AG04450 (cell line): ENCODE data around the gene OGFOD2. TPM values are rescaled to one million over a fixed set of nuclear protein-coding genes. Genes with fewer than 3 reads are reported as not detected.

Experiments used
- CTCF ChIA-PET: fragments of 300-600, 350-600 bp; formaldehyde crosslinking; extraction: SDS; loops from one replicate; lab custom pipeline; 2022; ENCODE audit warnings: antibody characterized with exemption, inconsistent platforms; lab: Charles Lee
- POLR2A ChIA-PET: fragments of 350-600 bp; formaldehyde crosslinking; extraction: SDS; loops from one replicate; lab custom pipeline; 2021; ENCODE audit warnings: antibody characterized with exemption, inconsistent platforms; lab: Yijun Ruan, JAX
- DNase-seq: peaks from one replicate; pipeline ENCODE4 v3.0.0-alpha.2; 2011; ENCODE audit warnings: low read depth, low spot score
- H3K27ac ChIP-seq: one replicate; pipeline ENCODE4 v1.5.1; 2012; ENCODE audit warnings: low read depth, low read length, control low read depth
- H3K27me3 ChIP-seq: one replicate; pipeline ENCODE4 v1.6.0; 2012; ENCODE audit warnings: low read length; ENCODE audit not compliant: control insufficient read depth, insufficient read depth
- H3K4me3 ChIP-seq: 2 replicates; pipeline ENCODE4 v1.5.1; 2011; ENCODE audit warnings: mild to moderate bottlenecking, low read depth, low read length, control low read depth
- H3K9me3 ChIP-seq: 2 replicates; pipeline ENCODE4 v1.5.1; 2012; ENCODE audit warnings: low read length; ENCODE audit not compliant: control insufficient read depth, insufficient read depth
- polyA plus RNA-seq: library from polyadenylated mRNA; depleted of rRNA; stranded (reverse); fragments of >200 nt; gene quantifications from 2 replicates; pipeline ENCODE4 v1.2.3, GENCODE V29; 2011
- TF ChIP-seq, protein P1 (sequence below): IDR thresholded peaks from 2 replicates; pipeline ENCODE4 v1.5.1; 2011; ENCODE audit warnings: low read depth, low read length, control low read depth, inconsistent platforms

OGFOD2 gene
- polyA plus RNA-seq, 1 experiment, result 6.1 TPM

DNA sequence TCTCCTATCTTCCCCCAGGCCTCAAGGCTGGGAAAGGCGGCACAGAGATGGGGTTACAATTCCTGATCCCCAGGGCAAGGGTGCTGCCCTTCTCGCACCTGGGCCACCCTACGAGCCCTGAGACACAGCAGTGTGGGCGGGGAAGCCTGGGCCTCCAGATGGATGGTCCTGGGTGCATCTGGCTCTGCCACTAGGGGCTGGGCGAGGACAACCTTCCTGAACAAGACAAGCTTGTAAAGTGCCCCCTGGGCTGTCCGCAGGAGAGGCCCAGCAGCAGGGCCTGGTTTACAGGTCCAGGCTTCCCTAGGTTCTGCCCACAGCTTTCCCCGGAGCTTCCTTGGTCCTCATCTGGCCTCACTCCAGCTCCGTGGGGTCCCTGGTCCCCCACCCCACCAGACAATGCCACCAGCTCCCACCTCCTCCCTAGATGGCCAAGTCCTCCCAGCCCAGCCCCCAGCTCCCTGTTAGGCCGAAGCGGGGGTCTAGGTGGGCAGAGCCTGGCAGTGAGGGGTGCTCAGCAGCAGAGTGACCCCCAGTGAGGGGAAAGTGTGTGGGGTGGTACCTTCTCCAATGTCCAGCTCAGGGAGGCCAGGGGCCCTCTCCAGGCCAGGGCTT is 14.3 kb downstream of the OGFOD2 start:
- CTCF ChIA-PET, result interaction anchor here (0.5 to 0.8 kb wide), 3 partner anchors 43 to 264 kb away, joined by 3 to 7 read pairs (median 4); no protein-coding TSS in a partner anchor
- no peak for DNase-seq
- TF ChIP-seq, protein P1, sequence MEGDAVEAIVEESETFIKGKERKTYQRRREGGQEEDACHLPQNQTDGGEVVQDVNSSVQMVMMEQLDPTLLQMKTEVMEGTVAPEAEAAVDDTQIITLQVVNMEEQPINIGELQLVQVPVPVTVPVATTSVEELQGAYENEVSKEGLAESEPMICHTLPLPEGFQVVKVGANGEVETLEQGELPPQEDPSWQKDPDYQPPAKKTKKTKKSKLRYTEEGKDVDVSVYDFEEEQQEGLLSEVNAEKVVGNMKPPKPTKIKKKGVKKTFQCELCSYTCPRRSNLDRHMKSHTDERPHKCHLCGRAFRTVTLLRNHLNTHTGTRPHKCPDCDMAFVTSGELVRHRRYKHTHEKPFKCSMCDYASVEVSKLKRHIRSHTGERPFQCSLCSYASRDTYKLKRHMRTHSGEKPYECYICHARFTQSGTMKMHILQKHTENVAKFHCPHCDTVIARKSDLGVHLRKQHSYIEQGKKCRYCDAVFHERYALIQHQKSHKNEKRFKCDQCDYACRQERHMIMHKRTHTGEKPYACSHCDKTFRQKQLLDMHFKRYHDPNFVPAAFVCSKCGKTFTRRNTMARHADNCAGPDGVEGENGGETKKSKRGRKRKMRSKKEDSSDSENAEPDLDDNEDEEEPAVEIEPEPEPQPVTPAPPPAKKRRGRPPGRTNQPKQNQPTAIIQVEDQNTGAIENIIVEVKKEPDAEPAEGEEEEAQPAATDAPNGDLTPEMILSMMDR, result no peak
- no peaks in the 10 kb centered on the region for H3K27me3 ChIP-seq
- POLR2A ChIA-PET, result interaction anchor here (1.9 kb wide), 1 partner anchor 244 kb away, joined by 8 read pairs; the partner anchor contains the start of genes MPHOSPH9 and MTRFR
- H3K27ac ChIP-seq, result no peak overlapping the region
- H3K9me3 ChIP-seq, result no peaks in the 10 kb centered on the region; the same call in 1 of the 2 replicates
- H3K4me3 ChIP-seq, result no peak overlapping the region

DNA sequence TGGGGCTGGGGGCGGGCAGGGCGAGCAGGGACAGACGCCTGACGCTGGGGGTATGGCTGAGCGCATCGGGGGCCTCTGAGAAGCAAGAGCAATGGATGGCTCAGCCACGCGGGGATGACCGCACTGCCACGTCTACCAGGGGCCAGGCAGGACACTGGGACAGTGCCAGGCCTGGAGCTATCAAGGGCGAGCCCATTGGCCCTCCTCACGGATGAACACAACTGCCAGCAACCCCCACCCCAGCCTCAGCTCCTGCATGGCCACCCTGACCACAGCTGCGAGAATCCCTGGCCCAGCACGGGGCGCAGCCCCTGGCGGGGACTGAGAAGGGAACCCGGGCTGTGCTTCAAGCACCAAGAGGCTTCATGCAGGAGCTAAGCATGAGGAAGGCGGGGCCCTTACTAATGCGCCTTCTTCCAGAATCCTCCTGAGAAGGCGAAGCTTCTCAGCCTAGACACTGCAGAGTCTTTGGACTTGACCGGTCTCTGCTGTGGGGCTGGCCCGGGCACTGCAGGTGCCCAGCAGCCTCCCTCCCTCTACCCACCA is 14.9 kb downstream of the OGFOD2 start:
- DNase-seq, result no peak
- H3K27me3 ChIP-seq, result no peaks in the 10 kb centered on the region
- H3K9me3 ChIP-seq, result no peaks in the 10 kb centered on the region; the same call in 1 of the 2 replicates
- no peak overlapping the region for H3K27ac ChIP-seq
- TF ChIP-seq, protein P1, result no peak
- CTCF ChIA-PET, result interaction anchor here (0.5 to 1.0 kb wide), 3 partner anchors 43 to 263 kb away, joined by 3 to 7 read pairs (median 3); no protein-coding TSS in a partner anchor
- POLR2A ChIA-PET, result interaction anchor here (1.9 kb wide), 1 partner anchor 243 kb away, joined by 8 read pairs; the partner anchor contains the start of genes MPHOSPH9 and MTRFR
- no peak overlapping the region for H3K4me3 ChIP-seq

DNA sequence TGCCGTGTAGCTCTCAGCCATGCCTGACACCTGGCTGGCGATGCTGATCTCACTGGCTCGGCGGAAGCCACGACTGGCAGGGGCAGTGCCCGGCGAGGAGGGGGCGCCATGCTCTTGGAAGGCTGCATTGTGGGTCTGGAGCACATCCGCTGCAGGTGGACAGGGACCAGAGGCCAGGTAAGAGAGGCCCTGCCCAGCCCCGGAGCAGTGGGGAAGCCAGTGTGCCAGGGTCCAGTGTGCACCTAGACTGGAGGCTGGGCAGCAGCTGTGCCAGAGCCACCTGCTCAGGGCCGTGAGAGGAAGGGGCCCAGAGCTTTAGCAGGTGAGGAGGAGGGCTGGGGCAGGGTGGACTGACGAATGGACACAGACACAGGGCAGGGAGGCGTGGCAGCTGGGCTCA is 15.5 kb downstream of the OGFOD2 start:
- ChIA-PET CTCF (interaction anchor here (0.5 to 1.0 kb wide), 2 partner anchors 137 to 197 kb away, joined by 3 to 4 read pairs; no protein-coding TSS in a partner anchor), POLR2A (interaction anchor here (1.9 kb wide), 1 partner anchor 242 kb away, joined by 8 read pairs; the partner anchor contains the start of genes MPHOSPH9 and MTRFR)
- Histone ChIP-seq H3K9me3 (no peaks in the 10 kb centered on the region; the same call in 1 of the 2 replicates), H3K27ac (no peak overlapping the region), H3K4me3 (no peak overlapping the region), H3K27me3 (no peaks in the 10 kb centered on the region)
- no peak for DNase-seq
- TF ChIP-seq, protein P1, result no peak

DNA sequence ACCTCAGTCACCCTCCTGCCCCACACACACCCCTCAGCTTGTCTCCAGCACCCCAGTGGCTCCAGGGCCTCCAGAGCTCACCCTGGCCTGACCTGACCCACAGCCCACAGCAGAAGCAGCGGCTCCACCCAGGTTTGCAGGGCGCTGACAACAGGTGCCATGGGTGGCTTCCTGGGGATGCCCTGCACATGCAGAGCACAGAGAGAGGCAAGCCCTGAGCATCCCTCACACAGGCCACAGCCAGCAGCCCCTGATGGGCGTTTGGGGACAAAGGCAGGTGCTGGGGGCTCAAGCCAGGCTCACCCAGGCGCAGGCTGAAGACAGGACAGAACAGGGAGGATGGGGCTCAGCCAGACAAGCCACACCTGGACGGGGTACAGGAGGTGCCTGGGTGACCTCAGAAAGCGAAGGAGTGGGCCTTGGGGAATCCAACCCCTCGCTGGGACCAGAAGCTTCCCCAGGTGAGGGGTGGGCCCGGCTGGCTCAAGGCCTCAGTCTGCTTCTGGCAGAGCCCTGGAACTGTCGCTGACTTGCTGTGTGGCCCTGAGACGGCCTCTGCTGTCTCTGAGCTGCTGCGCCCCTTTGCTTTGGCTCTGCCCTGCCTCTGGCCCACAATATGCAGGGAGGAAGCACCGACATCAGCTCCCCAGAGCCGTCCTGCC is 16.0 kb downstream of the OGFOD2 start:
- Histone ChIP-seq H3K27ac (no peak overlapping the region), H3K9me3 (no peaks in the 10 kb centered on the region; the same call in 1 of the 2 replicates), H3K4me3 (no peak overlapping the region), H3K27me3 (no peaks in the 10 kb centered on the region)
- ChIA-PET CTCF (interaction anchor here (0.5 to 1.0 kb wide), 2 partner anchors 137 to 246 kb away, joined by 3 to 4 read pairs; no protein-coding TSS in a partner anchor), POLR2A (no interaction called here)
- TF ChIP-seq, protein P1, result no peak
- DNase-seq, result no peak
